WTC11 (cell line): ENCODE measurements around the gene NCF2.

ENCODE experiments used
- ZNF423 ChIP-seq: fragments of 250-450 bp; sonication (Bioruptor Pico); IDR thresholded peaks from 2 replicates; pipeline ENCODE4 v2.1.2; 2022; ENCODE audit warnings: mild to moderate bottlenecking, moderate library complexity
- TF ChIP-seq, protein P1 (sequence below): fragments of 200-600 bp; IDR thresholded peaks from 2 replicates; pipeline ENCODE4 v1.8.0; 2022; ENCODE audit warnings: antibody characterized with exemption
- TF ChIP-seq, protein P2 (sequence below): sonication (generic); formaldehyde crosslinking; IDR thresholded peaks from 2 replicates; pipeline ENCODE4 v1.8.1; 2023; ENCODE audit warnings: mild to moderate bottlenecking, missing genetic modification reagents
- TF ChIP-seq, protein P3 (sequence below): sonication (generic); formaldehyde crosslinking; IDR thresholded peaks from 2 replicates; pipeline ENCODE4 v1.8.1; 2023; ENCODE audit warnings: mild to moderate bottlenecking, missing genetic modification reagents, moderate library complexity

DNA sequence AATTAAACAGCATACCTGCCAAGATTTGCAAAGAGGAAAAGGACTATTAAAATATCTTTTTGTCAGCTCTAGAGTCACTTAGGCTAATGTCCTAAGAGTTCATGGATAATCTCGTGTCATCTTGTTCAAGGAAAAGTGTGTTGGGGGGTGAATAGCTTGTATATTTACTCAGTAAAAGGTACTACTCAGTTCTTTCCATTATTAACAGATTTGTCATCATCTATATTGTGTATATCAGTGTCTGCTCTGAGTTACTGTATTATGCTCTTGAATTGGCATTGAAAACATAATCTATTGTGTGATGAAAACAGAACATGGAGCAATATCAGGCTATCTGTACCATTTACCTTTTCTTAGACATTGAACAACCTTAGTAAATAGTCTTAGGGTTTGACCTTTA, 76.0 kb downstream of the NCF2 start:
- TF ChIP-seq, protein P1, sequence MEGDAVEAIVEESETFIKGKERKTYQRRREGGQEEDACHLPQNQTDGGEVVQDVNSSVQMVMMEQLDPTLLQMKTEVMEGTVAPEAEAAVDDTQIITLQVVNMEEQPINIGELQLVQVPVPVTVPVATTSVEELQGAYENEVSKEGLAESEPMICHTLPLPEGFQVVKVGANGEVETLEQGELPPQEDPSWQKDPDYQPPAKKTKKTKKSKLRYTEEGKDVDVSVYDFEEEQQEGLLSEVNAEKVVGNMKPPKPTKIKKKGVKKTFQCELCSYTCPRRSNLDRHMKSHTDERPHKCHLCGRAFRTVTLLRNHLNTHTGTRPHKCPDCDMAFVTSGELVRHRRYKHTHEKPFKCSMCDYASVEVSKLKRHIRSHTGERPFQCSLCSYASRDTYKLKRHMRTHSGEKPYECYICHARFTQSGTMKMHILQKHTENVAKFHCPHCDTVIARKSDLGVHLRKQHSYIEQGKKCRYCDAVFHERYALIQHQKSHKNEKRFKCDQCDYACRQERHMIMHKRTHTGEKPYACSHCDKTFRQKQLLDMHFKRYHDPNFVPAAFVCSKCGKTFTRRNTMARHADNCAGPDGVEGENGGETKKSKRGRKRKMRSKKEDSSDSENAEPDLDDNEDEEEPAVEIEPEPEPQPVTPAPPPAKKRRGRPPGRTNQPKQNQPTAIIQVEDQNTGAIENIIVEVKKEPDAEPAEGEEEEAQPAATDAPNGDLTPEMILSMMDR, result no peak
- TF ChIP-seq, protein P2, sequence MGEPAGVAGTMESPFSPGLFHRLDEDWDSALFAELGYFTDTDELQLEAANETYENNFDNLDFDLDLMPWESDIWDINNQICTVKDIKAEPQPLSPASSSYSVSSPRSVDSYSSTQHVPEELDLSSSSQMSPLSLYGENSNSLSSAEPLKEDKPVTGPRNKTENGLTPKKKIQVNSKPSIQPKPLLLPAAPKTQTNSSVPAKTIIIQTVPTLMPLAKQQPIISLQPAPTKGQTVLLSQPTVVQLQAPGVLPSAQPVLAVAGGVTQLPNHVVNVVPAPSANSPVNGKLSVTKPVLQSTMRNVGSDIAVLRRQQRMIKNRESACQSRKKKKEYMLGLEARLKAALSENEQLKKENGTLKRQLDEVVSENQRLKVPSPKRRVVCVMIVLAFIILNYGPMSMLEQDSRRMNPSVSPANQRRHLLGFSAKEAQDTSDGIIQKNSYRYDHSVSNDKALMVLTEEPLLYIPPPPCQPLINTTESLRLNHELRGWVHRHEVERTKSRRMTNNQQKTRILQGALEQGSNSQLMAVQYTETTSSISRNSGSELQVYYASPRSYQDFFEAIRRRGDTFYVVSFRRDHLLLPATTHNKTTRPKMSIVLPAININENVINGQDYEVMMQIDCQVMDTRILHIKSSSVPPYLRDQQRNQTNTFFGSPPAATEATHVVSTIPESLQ (CRISPR knock-in tag), result no peak
- TF ChIP-seq, protein P3, sequence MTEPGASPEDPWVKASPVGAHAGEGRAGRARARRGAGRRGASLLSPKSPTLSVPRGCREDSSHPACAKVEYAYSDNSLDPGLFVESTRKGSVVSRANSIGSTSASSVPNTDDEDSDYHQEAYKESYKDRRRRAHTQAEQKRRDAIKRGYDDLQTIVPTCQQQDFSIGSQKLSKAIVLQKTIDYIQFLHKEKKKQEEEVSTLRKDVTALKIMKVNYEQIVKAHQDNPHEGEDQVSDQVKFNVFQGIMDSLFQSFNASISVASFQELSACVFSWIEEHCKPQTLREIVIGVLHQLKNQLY (CRISPR knock-in tag), result no peak
- no peak for TF ChIP-seq ZNF423 (CRISPR knock-in tag)
